ENCODE measurements around the gene PKIB. TPM values are rescaled to one million over a fixed set of nuclear protein-coding genes. Genes with fewer than 3 reads are reported as not detected.

The PKIB gene
- total RNA-seq, 2 donors from 2014 or later: 2.6 to 12.8 TPM

DNA sequence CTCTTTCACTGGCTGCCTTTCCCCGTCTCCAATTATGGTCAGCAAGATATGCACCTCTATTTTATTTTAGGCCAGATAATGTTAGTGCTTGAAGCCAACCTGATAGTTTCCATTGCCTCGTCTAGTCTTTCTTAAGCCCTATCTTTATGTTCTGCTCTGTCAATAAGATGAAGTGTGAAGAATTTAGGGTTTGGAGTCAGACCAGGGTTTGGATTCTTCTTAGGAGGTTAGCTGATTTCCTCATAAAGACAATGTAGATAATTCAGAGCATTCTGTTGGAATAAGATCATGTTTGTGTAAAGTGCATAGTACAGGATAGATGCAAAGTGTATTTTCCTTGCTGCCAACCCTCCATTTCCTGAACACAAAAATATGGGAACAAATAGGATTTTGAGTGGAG is 43.8 kb downstream of the PKIB start:
- WGBS: 79% methylated on average over 2 of the region's 2 CpGs
- Histone ChIP-seq H3K9me3 (no peaks in the 10 kb centered on the region), H3K4me1 (replicated peaks) (no peaks in the 10 kb centered on the region), H3K36me3 (no peaks in the 10 kb centered on the region), H3K27me3 (replicated peaks; ENCODE audit: insufficient read depth) (no peaks in the 10 kb centered on the region), H3K27ac (no peak overlapping the region), H3K4me3 (no peak overlapping the region)
- intact Hi-C loops (cut with DNase I): no loop called here
- no peak for TF ChIP-seq POLR2AphosphoS5 (IDR thresholded peaks at IDR 0.05)
- TF ChIP-seq, protein P1, sequence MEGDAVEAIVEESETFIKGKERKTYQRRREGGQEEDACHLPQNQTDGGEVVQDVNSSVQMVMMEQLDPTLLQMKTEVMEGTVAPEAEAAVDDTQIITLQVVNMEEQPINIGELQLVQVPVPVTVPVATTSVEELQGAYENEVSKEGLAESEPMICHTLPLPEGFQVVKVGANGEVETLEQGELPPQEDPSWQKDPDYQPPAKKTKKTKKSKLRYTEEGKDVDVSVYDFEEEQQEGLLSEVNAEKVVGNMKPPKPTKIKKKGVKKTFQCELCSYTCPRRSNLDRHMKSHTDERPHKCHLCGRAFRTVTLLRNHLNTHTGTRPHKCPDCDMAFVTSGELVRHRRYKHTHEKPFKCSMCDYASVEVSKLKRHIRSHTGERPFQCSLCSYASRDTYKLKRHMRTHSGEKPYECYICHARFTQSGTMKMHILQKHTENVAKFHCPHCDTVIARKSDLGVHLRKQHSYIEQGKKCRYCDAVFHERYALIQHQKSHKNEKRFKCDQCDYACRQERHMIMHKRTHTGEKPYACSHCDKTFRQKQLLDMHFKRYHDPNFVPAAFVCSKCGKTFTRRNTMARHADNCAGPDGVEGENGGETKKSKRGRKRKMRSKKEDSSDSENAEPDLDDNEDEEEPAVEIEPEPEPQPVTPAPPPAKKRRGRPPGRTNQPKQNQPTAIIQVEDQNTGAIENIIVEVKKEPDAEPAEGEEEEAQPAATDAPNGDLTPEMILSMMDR (IDR thresholded peaks at IDR 0.05): no peak
- TF ChIP-seq POLR2A (IDR thresholded peaks at IDR 0.05): no peak
- no peak for DNase-seq (ENCODE audit: low spot score)

DNA sequence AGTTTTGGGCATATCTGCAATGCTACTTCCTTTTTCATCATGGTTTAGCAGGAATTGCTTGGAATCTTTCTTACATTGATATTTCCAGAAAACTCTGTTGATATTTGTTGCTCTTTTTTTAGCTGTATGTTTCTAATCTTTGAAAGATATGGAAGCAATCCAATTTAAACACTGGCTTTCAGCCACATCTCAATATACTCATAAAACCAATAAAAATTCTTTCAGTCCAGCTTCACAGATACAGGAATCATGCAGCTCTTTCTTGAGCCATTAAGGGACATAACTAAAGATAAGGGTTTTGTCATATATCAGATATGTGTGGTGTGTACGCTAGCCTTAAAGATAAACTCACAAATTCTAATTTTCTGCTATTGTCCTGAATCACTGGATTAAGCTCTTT is 47.4 kb downstream of the PKIB start:
- WGBS: 44% methylated on average over 1 of the region's 1 CpG
- no peaks in the 10 kb centered on the region for H3K4me1 ChIP-seq (replicated peaks)
- H3K27me3 ChIP-seq (replicated peaks; ENCODE audit: insufficient read depth): no peaks in the 10 kb centered on the region
- intact Hi-C loops (cut with DNase I): no loop called here
- H3K9me3 ChIP-seq: no peaks in the 10 kb centered on the region
- no peak for TF ChIP-seq POLR2AphosphoS5 (IDR thresholded peaks at IDR 0.05)
- TF ChIP-seq, protein P1 (IDR thresholded peaks at IDR 0.05): no peak
- TF ChIP-seq POLR2A (IDR thresholded peaks at IDR 0.05): no peak
- no peaks in the 10 kb centered on the region for H3K36me3 ChIP-seq
- no peak overlapping the region for H3K27ac ChIP-seq
- DNase-seq (ENCODE audit: low spot score): no peak
- H3K4me3 ChIP-seq: no peak overlapping the region

DNA sequence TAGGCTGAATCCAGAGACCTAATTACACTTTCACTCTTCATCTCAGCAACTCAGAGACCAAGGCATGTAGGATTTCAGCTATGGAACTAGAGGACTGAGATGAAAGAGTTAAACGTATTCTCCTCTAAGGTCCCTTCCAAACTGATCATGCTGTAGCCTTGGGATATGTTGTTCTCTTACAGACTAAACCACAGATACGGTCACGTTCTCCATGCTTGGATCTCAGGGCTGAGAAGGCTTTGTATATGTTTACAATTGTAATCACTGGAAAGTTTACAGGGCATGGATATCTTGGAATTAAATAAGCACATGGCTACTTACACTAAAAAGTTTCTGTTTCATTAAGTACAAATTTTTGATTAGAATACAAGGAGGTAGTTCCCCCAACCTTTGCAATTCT is 50.1 kb downstream of the PKIB start:
- DNase-seq (ENCODE audit: low spot score): no peak
- intact Hi-C loops (cut with DNase I): no loop called here
- Histone ChIP-seq H3K4me3 (no peak overlapping the region), H3K27ac (no peak overlapping the region), H3K4me1 (replicated peaks) (no peaks in the 10 kb centered on the region), H3K9me3 (no peaks in the 10 kb centered on the region), H3K36me3 (no peaks in the 10 kb centered on the region), H3K27me3 (replicated peaks; ENCODE audit: insufficient read depth) (no peaks in the 10 kb centered on the region)
- TF ChIP-seq POLR2AphosphoS5 (IDR thresholded peaks at IDR 0.05) (no peak), POLR2A (IDR thresholded peaks at IDR 0.05) (no peak)
- TF ChIP-seq, protein P1 (IDR thresholded peaks at IDR 0.05): no peak
- 69% methylated on average over 3 of the region's 3 CpGs for WGBS

DNA sequence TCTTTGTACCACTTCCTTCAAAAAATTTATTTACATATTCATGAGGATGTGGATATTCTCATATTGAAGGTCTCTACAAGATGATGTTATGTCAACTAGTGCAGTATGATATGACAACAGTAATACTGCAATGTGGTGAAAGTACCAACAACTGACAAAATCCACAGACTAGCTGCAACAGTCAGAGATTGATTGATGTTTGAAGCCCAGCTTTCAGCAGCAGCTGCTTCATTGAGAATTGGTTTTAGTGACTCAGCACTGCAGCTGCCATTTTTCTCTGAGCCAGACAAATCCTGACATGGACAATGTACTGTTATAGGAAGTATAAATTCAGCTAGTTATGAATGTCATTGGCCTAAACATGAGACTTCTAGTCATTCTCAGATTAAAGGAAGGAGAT is 53.8 kb downstream of the PKIB start:
- Histone ChIP-seq H3K4me1 (replicated peaks) (no peaks in the 10 kb centered on the region), H3K36me3 (no peaks in the 10 kb centered on the region), H3K4me3 (no peak overlapping the region), H3K27ac (no peak overlapping the region), H3K27me3 (replicated peaks; ENCODE audit: insufficient read depth) (no peaks in the 10 kb centered on the region), H3K9me3 (no peaks in the 10 kb centered on the region)
- no peak for TF ChIP-seq POLR2AphosphoS5 (IDR thresholded peaks at IDR 0.05)
- no peak for TF ChIP-seq POLR2A (IDR thresholded peaks at IDR 0.05)
- TF ChIP-seq, protein P1 (IDR thresholded peaks at IDR 0.05): no peak
- DNase-seq (ENCODE audit: low spot score): no peak
- intact Hi-C loops (cut with DNase I): no loop called here

DNA sequence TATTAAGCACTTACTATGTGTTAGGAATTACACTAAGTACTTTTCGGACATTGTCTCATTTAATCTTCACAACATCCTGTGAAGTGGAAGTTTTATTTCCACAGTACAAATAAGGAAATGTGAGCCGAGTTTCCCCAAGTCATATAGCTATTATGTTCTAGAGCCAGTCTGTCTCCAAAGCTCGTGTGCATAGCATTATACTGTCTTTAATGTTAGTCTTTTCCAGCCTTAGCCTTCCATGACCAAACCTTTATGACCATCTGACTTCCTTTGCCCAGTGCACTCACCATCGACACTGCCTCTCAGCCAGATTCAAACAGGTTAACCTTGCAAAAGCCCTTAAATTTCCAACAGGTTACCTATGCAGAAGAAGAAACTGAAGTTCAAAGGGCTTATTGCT is 55.7 kb downstream of the PKIB start:
- no peaks in the 10 kb centered on the region for H3K4me1 ChIP-seq (replicated peaks)
- H3K27me3 ChIP-seq (replicated peaks; ENCODE audit: insufficient read depth): no peaks in the 10 kb centered on the region
- no peak overlapping the region for H3K4me3 ChIP-seq
- H3K36me3 ChIP-seq: no peaks in the 10 kb centered on the region
- WGBS: 52% methylated on average over 4 of the region's 4 CpGs
- TF ChIP-seq POLR2AphosphoS5 (IDR thresholded peaks at IDR 0.05) (no peak), POLR2A (IDR thresholded peaks at IDR 0.05) (no peak)
- TF ChIP-seq, protein P1 (IDR thresholded peaks at IDR 0.05): no peak
- intact Hi-C loops (cut with DNase I): no loop called here
- no peaks in the 10 kb centered on the region for H3K9me3 ChIP-seq
- no peak overlapping the region for H3K27ac ChIP-seq
- DNase-seq (ENCODE audit: low spot score): no peak
